Measurements from ENCODE around the gene NAT14. TPM values are rescaled to one million over a fixed set of nuclear protein-coding genes. Genes with fewer than 3 reads are reported as not detected.
"Not testable (repeated sequence)": the region's sequence is repeated elsewhere in the genome, so short reads cannot be mapped to it uniquely, and the experiment has no call there.

The NAT14 gene
- total RNA-seq, 1 donor from 2014 or later, result 7.3 TPM

- no peak for DNase-seq (ENCODE audit: low spot score)
These were observed 2.3 kb downstream of the NAT14 start for GRCh38 chr19:55486971-55487923.

- no peak for DNase-seq (ENCODE audit: low spot score)
These were observed 3.1 kb downstream of the NAT14 start, which contains the start of gene SSC5D for GRCh38 chr19:55487924-55488687. Gene SSC5D, plus strand, starts transcription at chr19:55488436. Its CDS starts 154 bp downstream, at chr19:55488590.

GRCh38 chr19:55488986-55489710 lies 4.2 kb downstream of the NAT14 start:
- no peak for DNase-seq (ENCODE audit: low spot score)

- DNase-seq (ENCODE audit: low spot score), result no peak
These were observed 4.9 kb downstream of the NAT14 start for GRCh38 chr19:55489711-55490477.

GRCh38 chr19:55490478-55491432 lies 5.8 kb downstream of the NAT14 start:
- DNase-seq (ENCODE audit: low spot score), result no peak

GRCh38 chr19:55491546-55492360 lies 6.8 kb downstream of the NAT14 start:
- no peak for DNase-seq (ENCODE audit: low spot score)

- no peak for DNase-seq (ENCODE audit: low spot score)
These were observed 7.5 kb downstream of the NAT14 start for GRCh38 chr19:55492362-55492944.

GRCh38 chr19:55493052-55493644 lies 8.2 kb downstream of the NAT14 start:
- DNase-seq (ENCODE audit: low spot score), result no peak

GRCh38 chr19:55493645-55494171 lies 8.7 kb downstream of the NAT14 start:
- no peak for DNase-seq (ENCODE audit: low spot score)

GRCh38 chr19:55494172-55494761 lies 9.3 kb downstream of the NAT14 start:
- no peak for DNase-seq (ENCODE audit: low spot score)

GRCh38 chr19:55495646-55496349 lies 10.8 kb downstream of the NAT14 start:
- no peak for DNase-seq (ENCODE audit: low spot score)

- DNase-seq (ENCODE audit: low spot score), result not testable (repeated sequence)
These were observed 11.8 kb downstream of the NAT14 start for GRCh38 chr19:55496820-55497219.

GRCh38 chr19:55497763-55498162 lies 12.8 kb downstream of the NAT14 start:
- no peak for DNase-seq (ENCODE audit: low spot score)

- no peak for DNase-seq (ENCODE audit: low spot score)
These were observed 13.4 kb downstream of the NAT14 start for GRCh38 chr19:55498246-55498840.

GRCh38 chr19:55500368-55500952 lies 15.5 kb downstream of the NAT14 start:
- DNase-seq (ENCODE audit: low spot score), result no peak
